Neural cell (in vitro differentiated cells): ENCODE measurements around the gene C17orf75. TPM values are rescaled to one million over a fixed set of nuclear protein-coding genes. Genes with fewer than 3 reads are reported as not detected.

Experiments used
- H2AFZ ChIP-seq: fragments of 200-600, 300-800 bp; sonication (generic), shearing (Covaris generic); 2 replicates; pipeline ENCODE4 v1.6.0; 2014; ENCODE audit warnings: low read depth, mild to moderate bottlenecking, antibody characterized with exemption, low read length, moderate library complexity
- H3F3A ChIP-seq: fragments of 200-600 bp; shearing (Covaris generic); 2 replicates; pipeline ENCODE4 v1.6.1; 2016; ENCODE audit warnings: mild to moderate bottlenecking, moderate library complexity, mixed read lengths, antibody characterized with exemption, low read length; ENCODE audit not compliant: insufficient read depth, poor library complexity, severe bottlenecking
- H3K27ac ChIP-seq: fragments of 200-600, 300-800 bp; sonication (generic), shearing (Covaris generic); 2 replicates; pipeline ENCODE4 v1.5.1; 2014; ENCODE audit warnings: mild to moderate bottlenecking, low read length, moderate library complexity
- H3K27me3 ChIP-seq: fragments of 300-800, 200-600 bp; sonication (generic), shearing (Covaris generic); 2 replicates; pipeline ENCODE4 v1.6.0; 2014; ENCODE audit warnings: mild to moderate bottlenecking, low read depth, low read length, moderate library complexity; ENCODE audit not compliant: insufficient read depth
- H3K36me3 ChIP-seq: fragments of 300-800, 200-600 bp; sonication (generic), shearing (Covaris generic); 2 replicates; pipeline ENCODE4 v1.5.1; 2014; ENCODE audit warnings: mild to moderate bottlenecking, antibody characterized with exemption, low read length, moderate library complexity; ENCODE audit not compliant: insufficient read depth
- H3K4me2 ChIP-seq: fragments of 300-800, 200-600 bp; sonication (generic), shearing (Covaris generic); 2 replicates; pipeline ENCODE4 v1.6.0; 2014; ENCODE audit warnings: mild to moderate bottlenecking, low read length
- H3K4me3 ChIP-seq: fragments of 300-800, 200-600 bp; sonication (generic), shearing (Covaris generic); 2 replicates; pipeline ENCODE4 v1.5.1; 2014; ENCODE audit warnings: mild to moderate bottlenecking, low read length, moderate library complexity
- H3K79me2 ChIP-seq: fragments of 200-600 bp; shearing (Covaris generic); replicated peaks from 2 replicates; pipeline ENCODE4 v1.6.0; 2014; ENCODE audit warnings: mild to moderate bottlenecking, low read length, moderate library complexity; ENCODE audit not compliant: insufficient read depth
- H3K9ac ChIP-seq: fragments of 300-800, 200-600 bp; sonication (generic), shearing (Covaris generic); 2 replicates; pipeline ENCODE4 v1.6.1; 2016; ENCODE audit warnings: mild to moderate bottlenecking, low read length, mixed read lengths
- H3K9me2 ChIP-seq: fragments of 200-600 bp; shearing (Covaris generic); 2 replicates; pipeline ENCODE4 v1.6.1; 2016; ENCODE audit warnings: mild to moderate bottlenecking, low read length, mixed read lengths; ENCODE audit not compliant: insufficient read depth
- H3K9me3 ChIP-seq: fragments of 200-600, 300-800 bp; sonication (generic), shearing (Covaris generic); 2 replicates; pipeline ENCODE4 v1.6.1; 2016; ENCODE audit warnings: mild to moderate bottlenecking, mixed run types, low read length, moderate library complexity, mixed read lengths
- H4K20me1 ChIP-seq: fragments of 200-600 bp; shearing (Covaris generic); 2 replicates; pipeline ENCODE4 v1.6.1; 2016; ENCODE audit warnings: mild to moderate bottlenecking, mixed run types; ENCODE audit not compliant: insufficient read depth
- EP300 ChIP-seq: fragments of 450-650 bp; conservative IDR thresholded peaks from 2 replicates; pipeline ENCODE4 v1.6.1; 2014; ENCODE audit warnings: antibody characterized with exemption, mild to moderate bottlenecking, moderate library complexity; ENCODE audit not compliant: poor library complexity, severe bottlenecking
- EZH2 ChIP-seq: fragments of 200-600, 300-800 bp; shearing (Covaris generic), sonication (generic); IDR thresholded peaks from 2 replicates; pipeline ENCODE4 v1.6.1; 2014; ENCODE audit warnings: antibody characterized with exemption, low read length, borderline replicate concordance, mild to moderate bottlenecking; ENCODE audit not compliant: insufficient read depth, poor library complexity, severe bottlenecking
- MXI1 ChIP-seq: fragments of 450-650 bp; conservative IDR thresholded peaks from 2 replicates; pipeline ENCODE4 v1.6.1; 2014; ENCODE audit warnings: antibody characterized with exemption, mild to moderate bottlenecking; ENCODE audit not compliant: poor library complexity, severe bottlenecking
- POLR2AphosphoS5 ChIP-seq: IDR thresholded peaks from 2 replicates; pipeline ENCODE4 v1.6.1; 2012
- RAD21 ChIP-seq: fragments of 450-650 bp; conservative IDR thresholded peaks from 2 replicates; pipeline ENCODE4 v1.6.1; 2014; ENCODE audit warnings: antibody characterized with exemption, mild to moderate bottlenecking, moderate library complexity
- SMC3 ChIP-seq: fragments of 450-650 bp; conservative IDR thresholded peaks from 2 replicates; pipeline ENCODE4 v1.6.1; 2014; ENCODE audit warnings: antibody characterized with exemption, mild to moderate bottlenecking, moderate library complexity; ENCODE audit not compliant: poor library complexity
- TAF1 ChIP-seq: IDR thresholded peaks from 2 replicates; pipeline ENCODE4 v1.6.1; 2012; ENCODE audit warnings: low read depth
- polyA plus RNA-seq: library from polyadenylated mRNA; depleted of rRNA; stranded (reverse); fragments of >200 nt; gene quantifications from 2 replicates; pipeline ENCODE4 v1.2.3, GENCODE V29; 2014
- TF ChIP-seq, protein P1 (sequence below): fragments of 450-650 bp; IDR thresholded peaks from 2 replicates; pipeline ENCODE4 v1.5.1; 2014; ENCODE audit warnings: antibody characterized with exemption, mild to moderate bottlenecking, moderate library complexity; ENCODE audit not compliant: poor library complexity, severe bottlenecking
- TF ChIP-seq, protein P2 (sequence below): IDR thresholded peaks from 2 replicates; pipeline ENCODE4 v1.6.1; 2012; ENCODE audit warnings: borderline replicate concordance

Gene C17orf75
- polyA plus RNA-seq, 1 donor from 2014 or later, result 77.0 TPM

DNA sequence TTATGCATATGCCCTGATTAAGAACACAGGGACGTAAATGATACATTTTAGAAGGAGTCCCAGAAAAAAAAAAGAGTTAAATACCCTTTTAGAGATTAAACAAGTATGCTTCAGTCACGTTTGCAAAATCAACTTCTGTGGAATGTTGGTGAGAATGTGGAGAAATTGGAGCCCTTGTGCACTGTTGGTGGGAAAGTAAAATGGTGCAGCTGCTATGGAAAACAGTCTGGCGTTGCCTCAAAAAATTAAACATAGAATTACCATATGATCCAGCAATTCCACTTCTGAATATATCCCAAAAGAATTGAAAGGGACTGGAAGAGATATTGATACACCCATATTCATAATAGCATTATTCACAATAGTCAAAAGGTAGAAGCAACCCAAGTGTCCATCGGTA, 49.9 kb downstream of the C17orf75 start:
- no peak overlapping the region for H3K4me3 ChIP-seq
- H3K27ac ChIP-seq, result no peak overlapping the region
- H3K36me3 ChIP-seq, result no peaks in the 10 kb centered on the region
- H3K9me3 ChIP-seq, result no peaks in the 10 kb centered on the region
- no peaks in the 10 kb centered on the region for H3K79me2 ChIP-seq
- no peaks in the 10 kb centered on the region for H4K20me1 ChIP-seq
- no peaks in the 10 kb centered on the region for H3K9me2 ChIP-seq
- no peak overlapping the region for H2AFZ ChIP-seq
- H3F3A ChIP-seq, result no peaks in the 10 kb centered on the region
- H3K9ac ChIP-seq, result no peak overlapping the region
- no peaks in the 10 kb centered on the region for H3K27me3 ChIP-seq
- no peak overlapping the region for H3K4me2 ChIP-seq
- no peak for TF ChIP-seq MXI1
- no peak for TF ChIP-seq SMC3
- TF ChIP-seq POLR2AphosphoS5, result no peak
- TF ChIP-seq, protein P1, sequence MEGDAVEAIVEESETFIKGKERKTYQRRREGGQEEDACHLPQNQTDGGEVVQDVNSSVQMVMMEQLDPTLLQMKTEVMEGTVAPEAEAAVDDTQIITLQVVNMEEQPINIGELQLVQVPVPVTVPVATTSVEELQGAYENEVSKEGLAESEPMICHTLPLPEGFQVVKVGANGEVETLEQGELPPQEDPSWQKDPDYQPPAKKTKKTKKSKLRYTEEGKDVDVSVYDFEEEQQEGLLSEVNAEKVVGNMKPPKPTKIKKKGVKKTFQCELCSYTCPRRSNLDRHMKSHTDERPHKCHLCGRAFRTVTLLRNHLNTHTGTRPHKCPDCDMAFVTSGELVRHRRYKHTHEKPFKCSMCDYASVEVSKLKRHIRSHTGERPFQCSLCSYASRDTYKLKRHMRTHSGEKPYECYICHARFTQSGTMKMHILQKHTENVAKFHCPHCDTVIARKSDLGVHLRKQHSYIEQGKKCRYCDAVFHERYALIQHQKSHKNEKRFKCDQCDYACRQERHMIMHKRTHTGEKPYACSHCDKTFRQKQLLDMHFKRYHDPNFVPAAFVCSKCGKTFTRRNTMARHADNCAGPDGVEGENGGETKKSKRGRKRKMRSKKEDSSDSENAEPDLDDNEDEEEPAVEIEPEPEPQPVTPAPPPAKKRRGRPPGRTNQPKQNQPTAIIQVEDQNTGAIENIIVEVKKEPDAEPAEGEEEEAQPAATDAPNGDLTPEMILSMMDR, result no peak
- TF ChIP-seq EP300, result no peak
- no peak for TF ChIP-seq TAF1
- TF ChIP-seq, protein P2, sequence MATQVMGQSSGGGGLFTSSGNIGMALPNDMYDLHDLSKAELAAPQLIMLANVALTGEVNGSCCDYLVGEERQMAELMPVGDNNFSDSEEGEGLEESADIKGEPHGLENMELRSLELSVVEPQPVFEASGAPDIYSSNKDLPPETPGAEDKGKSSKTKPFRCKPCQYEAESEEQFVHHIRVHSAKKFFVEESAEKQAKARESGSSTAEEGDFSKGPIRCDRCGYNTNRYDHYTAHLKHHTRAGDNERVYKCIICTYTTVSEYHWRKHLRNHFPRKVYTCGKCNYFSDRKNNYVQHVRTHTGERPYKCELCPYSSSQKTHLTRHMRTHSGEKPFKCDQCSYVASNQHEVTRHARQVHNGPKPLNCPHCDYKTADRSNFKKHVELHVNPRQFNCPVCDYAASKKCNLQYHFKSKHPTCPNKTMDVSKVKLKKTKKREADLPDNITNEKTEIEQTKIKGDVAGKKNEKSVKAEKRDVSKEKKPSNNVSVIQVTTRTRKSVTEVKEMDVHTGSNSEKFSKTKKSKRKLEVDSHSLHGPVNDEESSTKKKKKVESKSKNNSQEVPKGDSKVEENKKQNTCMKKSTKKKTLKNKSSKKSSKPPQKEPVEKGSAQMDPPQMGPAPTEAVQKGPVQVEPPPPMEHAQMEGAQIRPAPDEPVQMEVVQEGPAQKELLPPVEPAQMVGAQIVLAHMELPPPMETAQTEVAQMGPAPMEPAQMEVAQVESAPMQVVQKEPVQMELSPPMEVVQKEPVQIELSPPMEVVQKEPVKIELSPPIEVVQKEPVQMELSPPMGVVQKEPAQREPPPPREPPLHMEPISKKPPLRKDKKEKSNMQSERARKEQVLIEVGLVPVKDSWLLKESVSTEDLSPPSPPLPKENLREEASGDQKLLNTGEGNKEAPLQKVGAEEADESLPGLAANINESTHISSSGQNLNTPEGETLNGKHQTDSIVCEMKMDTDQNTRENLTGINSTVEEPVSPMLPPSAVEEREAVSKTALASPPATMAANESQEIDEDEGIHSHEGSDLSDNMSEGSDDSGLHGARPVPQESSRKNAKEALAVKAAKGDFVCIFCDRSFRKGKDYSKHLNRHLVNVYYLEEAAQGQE, result no peak
- no peak for TF ChIP-seq RAD21
- no peak for TF ChIP-seq EZH2

DNA sequence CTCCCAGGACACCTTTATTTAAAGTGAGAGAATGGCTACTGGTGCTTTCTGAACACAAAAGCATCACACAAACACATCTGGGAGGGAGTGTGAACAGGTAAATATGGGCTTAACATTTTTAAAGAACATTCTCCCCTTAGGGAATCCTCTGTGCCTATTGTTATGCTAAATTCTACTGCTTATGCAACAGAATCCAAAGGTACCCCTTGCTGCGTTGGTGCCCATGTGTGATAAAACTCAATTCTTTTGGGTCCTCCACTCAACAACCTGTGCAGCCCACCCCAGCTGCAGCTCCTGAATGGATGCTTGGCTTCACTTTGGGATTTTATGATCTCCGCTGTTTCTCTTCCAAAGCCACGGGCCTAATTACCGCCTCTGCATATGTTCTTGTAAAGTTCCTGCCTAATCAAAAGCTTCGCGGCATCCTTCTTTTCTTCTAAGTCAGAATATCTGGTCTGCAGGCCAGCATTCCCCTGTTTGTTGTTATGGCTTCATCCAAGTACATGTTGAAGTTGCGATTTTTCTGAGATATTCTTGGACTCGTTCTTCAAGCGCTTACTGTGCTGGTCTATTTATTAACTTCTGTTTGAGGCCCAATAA, 52.4 kb downstream of the C17orf75 start:
- Histone ChIP-seq H2AFZ (no peak overlapping the region), H3K79me2 (no peaks in the 10 kb centered on the region), H3K9ac (no peak overlapping the region), H3K9me3 (no peaks in the 10 kb centered on the region), H4K20me1 (no peaks in the 10 kb centered on the region), H3K27ac (no peak overlapping the region), H3K4me3 (no peak overlapping the region), H3F3A (no peaks in the 10 kb centered on the region), H3K27me3 (no peaks in the 10 kb centered on the region), H3K4me2 (no peak overlapping the region), H3K9me2 (no peaks in the 10 kb centered on the region), H3K36me3 (no peaks in the 10 kb centered on the region)
- TF ChIP-seq, protein P2, result no peak
- TF ChIP-seq, protein P1, result no peak
- TF ChIP-seq POLR2AphosphoS5 (no peak), EP300 (no peak)
